Skeletal muscle satellite cell (primary cell): ENCODE measurements around the gene CDH23.

ENCODE experiments used
- H3K27me3 ChIP-seq: 2 replicates; pipeline ENCODE4 v1.7.0; 2013; ENCODE audit warnings: low read length; ENCODE audit not compliant: control insufficient read depth, insufficient read depth
- H3K36me3 ChIP-seq: 2 replicates; pipeline ENCODE4 v1.7.0; 2013; ENCODE audit warnings: mild to moderate bottlenecking, control low read depth, low read length; ENCODE audit not compliant: insufficient read depth
- H3K4me1 ChIP-seq: 2 replicates; pipeline ENCODE4 v1.7.0; 2013; ENCODE audit warnings: low read length; ENCODE audit not compliant: control insufficient read depth, insufficient read depth
- H3K4me2 ChIP-seq: 2 replicates; pipeline ENCODE4 v1.7.0; 2013; ENCODE audit warnings: mild to moderate bottlenecking, low read length
- H3K4me3 ChIP-seq: 2 replicates; pipeline ENCODE4 v1.7.0; 2013; ENCODE audit warnings: low read length
- H3K9ac ChIP-seq: 2 replicates; pipeline ENCODE4 v1.7.0; 2013; ENCODE audit warnings: mild to moderate bottlenecking, low read depth, low read length, moderate library complexity
- H3K9me3 ChIP-seq: replicated peaks from 2 replicates; pipeline ENCODE4 v1.7.0; 2013; ENCODE audit warnings: mild to moderate bottlenecking, control low read depth, low read length

CDH23 gene

DNA sequence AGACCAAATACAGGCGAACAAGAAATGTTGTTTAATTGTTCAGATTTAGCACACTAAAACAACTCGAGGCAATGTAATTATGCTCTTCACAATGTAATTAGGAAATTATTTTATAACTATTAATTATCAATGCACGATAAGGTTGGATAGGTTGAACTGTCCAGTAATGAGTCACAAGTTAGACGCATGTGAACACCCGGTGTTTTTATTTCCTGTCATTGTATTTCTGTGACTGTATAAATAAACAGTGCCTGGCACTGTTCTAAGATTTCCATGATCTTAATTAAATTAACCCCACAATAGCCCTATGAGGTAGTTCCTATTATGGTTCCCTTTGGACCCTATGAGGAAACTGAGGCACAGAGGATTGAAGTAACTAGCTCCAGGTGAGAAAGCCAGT is 296.7 kb downstream of the CDH23 start:
- no peak overlapping the region for H3K4me3 ChIP-seq
- no peaks in the 10 kb centered on the region for H3K4me1 ChIP-seq
- no peak overlapping the region for H3K4me2 ChIP-seq
- no peaks in the 10 kb centered on the region for H3K9me3 ChIP-seq
- no peak overlapping the region for H3K9ac ChIP-seq
- peaks cover 8% of the 10 kb centered on the region for H3K27me3 ChIP-seq
- H3K36me3 ChIP-seq, result no peaks in the 10 kb centered on the region

DNA sequence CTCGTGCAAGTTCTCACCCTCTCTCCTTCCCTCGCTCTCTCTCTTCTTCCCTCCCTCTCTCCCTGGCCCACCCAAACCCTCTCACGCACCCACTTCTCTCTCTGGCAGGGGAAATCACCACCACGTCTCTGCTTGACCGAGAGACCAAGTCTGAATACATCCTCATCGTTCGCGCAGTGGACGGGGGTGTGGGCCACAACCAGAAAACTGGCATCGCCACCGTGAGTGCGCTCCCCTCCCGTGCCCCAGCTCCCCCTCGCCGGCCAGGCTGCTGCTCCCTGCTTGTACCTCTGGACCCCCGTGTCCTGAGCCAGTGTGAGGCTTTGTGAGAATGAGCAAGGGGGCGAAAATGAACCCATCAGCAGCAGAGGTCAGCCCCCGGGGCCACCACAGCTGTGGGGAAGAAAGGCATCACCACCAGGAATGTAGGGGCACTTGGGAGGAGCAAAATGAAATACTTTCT is 297.4 kb downstream of the CDH23 start:
- H3K4me1 ChIP-seq, result no peaks in the 10 kb centered on the region
- no peak overlapping the region for H3K4me3 ChIP-seq
- H3K4me2 ChIP-seq, result no peak overlapping the region
- H3K36me3 ChIP-seq, result no peaks in the 10 kb centered on the region
- H3K27me3 ChIP-seq, result peaks cover 15% of the 10 kb centered on the region
- H3K9ac ChIP-seq, result no peak overlapping the region
- H3K9me3 ChIP-seq, result no peaks in the 10 kb centered on the region

DNA sequence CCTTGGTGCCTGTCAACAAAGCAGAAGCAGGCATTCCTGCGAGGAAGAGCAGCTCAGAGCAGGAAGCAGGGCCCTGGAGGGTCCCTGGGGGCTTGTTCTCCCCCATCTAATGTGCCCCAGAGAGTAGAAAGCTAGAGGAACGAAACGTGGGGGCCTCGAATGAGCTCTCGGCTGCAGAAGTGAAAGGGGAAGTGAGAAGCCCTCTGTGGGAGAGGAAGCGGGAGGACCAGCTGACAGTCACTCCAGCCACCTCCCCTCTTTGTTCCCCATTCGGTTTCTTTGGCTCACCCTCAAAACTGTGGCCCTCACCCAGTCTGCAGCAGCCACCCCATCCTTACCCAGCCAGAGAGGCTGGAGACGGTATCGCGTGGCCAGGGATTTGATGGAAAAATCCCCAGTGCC is 297.8 kb downstream of the CDH23 start:
- no peaks in the 10 kb centered on the region for H3K4me1 ChIP-seq
- no peaks in the 10 kb centered on the region for H3K9me3 ChIP-seq
- H3K9ac ChIP-seq, result no peak overlapping the region
- H3K4me3 ChIP-seq, result no peak overlapping the region
- no peak overlapping the region for H3K4me2 ChIP-seq
- no peaks in the 10 kb centered on the region for H3K36me3 ChIP-seq
- H3K27me3 ChIP-seq, result peaks cover 20% of the 10 kb centered on the region

DNA sequence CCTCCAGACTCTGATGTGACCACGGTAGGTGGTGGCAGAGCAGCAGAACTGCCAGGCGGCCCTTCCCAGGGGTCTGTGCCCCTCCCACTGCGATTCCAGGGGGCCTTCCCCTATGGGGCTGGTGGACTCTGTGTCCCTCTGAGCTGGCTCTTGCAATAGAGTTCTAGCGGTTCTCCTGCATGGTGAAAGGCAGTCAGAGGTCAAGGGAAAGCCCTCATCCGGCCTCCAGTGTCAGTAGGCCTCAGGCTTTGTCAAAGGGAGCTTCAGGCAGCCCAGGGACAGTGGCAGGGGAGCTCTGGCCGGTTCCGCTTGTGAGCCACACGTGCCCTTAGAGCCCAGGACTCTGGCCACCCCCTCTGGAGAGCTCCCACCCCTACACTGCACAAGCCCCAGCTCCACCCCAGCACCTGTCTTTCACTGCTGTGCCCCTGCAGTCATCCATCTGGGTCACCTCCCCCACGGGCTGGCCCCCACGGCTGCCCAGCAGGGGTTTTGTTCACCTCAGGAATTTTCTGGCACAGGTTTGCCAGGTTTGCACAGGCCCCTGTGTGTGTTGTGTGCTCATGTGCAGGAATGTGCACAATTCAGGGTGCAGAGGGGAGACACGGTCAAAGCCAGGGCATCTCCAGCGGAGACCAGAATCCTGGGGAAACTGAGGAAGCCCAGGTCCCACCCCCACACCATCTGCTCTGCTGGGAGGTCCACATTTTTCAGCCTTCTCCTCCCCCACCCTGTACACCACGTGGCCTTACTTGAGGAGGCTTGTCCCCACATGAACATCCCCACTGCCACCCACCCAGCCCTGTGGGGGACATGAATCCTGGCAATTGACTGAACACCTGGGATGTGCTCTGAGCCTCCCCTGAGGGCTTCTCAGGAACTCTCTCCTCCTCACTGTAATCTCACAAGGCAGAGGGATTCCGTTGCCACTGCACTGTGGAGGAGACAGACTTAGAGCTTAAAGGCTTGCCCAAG is 299.1 kb downstream of the CDH23 start:
- no peak overlapping the region for H3K4me3 ChIP-seq
- H3K4me2 ChIP-seq, result no peak overlapping the region
- H3K9ac ChIP-seq, result no peak overlapping the region
- no peaks in the 10 kb centered on the region for H3K4me1 ChIP-seq
- H3K36me3 ChIP-seq, result no peaks in the 10 kb centered on the region
- H3K27me3 ChIP-seq, result peaks cover 28% of the 10 kb centered on the region
- no peaks in the 10 kb centered on the region for H3K9me3 ChIP-seq

DNA sequence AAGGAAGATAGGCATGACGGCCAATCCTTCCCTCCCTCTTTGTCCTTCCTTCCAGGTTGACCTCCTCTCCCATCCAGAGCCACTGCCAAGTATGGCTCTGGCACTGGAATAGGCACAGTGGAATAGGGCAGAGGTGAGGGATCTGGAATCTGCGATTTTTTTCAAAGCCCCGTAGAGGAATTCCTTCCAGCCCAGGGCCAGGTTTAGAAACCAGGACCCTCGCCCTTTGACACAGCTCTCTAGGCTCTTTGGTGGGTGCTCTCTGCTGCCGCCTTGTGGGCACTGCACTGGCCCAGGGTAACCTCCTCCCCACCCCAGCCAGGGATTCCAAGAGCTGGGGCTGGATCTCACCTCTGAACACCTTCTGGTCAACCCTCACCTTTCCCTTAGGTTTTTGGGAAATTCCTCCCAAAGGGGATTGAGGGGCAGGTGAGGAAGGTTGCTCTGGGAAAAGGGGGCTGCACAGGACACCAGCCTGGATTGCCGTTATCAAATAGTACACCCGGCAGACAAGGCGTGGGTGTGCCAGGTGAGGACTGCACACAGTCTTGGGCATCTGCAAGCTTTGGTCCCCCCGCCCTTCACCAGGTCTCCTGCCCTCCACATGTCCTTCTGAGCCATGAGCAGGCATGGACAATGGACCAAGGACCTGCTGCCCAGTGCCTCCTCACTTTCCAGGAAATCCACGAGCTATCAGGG is 300.1 kb downstream of the CDH23 start:
- peaks cover 31% of the 10 kb centered on the region for H3K27me3 ChIP-seq
- H3K4me2 ChIP-seq, result no peak overlapping the region
- no peaks in the 10 kb centered on the region for H3K9me3 ChIP-seq
- H3K4me1 ChIP-seq, result no peaks in the 10 kb centered on the region
- no peaks in the 10 kb centered on the region for H3K36me3 ChIP-seq
- no peak overlapping the region for H3K4me3 ChIP-seq
- H3K9ac ChIP-seq, result no peak overlapping the region

DNA sequence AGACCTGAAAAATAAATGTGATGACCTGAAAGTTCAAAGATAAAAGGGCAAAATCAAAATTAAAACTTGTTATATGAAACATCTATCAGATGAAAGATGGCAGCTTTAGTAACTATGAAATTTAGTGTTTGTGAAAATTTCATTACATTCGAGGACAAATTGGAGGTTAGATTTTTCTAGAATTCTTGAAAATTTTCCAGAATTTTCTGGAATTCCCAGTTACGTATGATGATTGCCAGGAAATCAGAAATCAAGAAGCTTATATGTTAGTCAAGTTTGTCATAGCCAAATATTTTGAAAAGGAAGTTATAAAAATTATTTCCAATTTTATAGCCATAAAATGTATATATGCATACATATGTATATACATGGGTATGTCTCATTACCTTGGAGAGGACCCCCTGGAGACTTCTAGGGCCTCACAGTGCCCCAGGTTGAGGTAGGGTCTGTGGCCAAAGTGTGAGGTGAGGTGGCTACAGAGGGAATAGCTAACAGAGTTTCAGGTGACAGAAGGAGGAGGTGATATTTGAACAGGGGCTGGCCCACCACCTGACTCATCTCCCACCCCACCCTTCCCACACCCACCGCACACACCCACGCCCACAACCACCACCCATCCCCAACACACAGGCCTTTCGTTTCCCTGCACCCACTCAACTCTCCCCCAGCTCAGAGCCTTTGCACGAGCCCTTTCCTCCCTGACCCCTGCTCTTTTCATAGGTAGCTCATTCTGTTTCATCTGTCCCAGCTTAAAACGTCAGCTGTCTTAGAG is 301.4 kb downstream of the CDH23 start:
- H3K36me3 ChIP-seq, result no peaks in the 10 kb centered on the region
- H3K27me3 ChIP-seq, result peaks cover 35% of the 10 kb centered on the region
- no peak overlapping the region for H3K9ac ChIP-seq
- no peaks in the 10 kb centered on the region for H3K9me3 ChIP-seq
- H3K4me1 ChIP-seq, result no peaks in the 10 kb centered on the region
- H3K4me2 ChIP-seq, result no peak overlapping the region
- H3K4me3 ChIP-seq, result no peak overlapping the region

DNA sequence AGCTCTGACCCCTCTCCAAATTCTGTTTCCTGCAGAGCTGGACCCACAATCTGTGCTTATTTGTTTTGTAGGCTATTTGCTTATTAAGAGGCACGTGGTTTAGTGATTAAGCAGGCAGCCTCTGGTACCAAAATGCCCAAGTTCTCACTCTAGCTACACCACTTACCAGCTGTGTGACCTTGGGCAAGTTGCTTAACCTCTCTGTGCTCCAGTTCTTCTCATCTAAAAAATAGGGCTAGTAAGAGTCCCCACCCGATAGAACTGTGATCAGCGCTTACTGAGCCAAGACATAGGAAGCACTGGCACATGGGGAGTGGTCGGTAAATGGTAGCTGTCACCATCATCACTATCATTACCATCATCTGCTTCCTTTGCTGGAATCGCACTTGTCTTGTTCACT is 302.0 kb downstream of the CDH23 start:
- no peak overlapping the region for H3K9ac ChIP-seq
- H3K4me2 ChIP-seq, result no peak overlapping the region
- no peaks in the 10 kb centered on the region for H3K4me1 ChIP-seq
- H3K27me3 ChIP-seq, result peaks cover 40% of the 10 kb centered on the region
- no peaks in the 10 kb centered on the region for H3K36me3 ChIP-seq
- no peak overlapping the region for H3K4me3 ChIP-seq
- H3K9me3 ChIP-seq, result no peaks in the 10 kb centered on the region

DNA sequence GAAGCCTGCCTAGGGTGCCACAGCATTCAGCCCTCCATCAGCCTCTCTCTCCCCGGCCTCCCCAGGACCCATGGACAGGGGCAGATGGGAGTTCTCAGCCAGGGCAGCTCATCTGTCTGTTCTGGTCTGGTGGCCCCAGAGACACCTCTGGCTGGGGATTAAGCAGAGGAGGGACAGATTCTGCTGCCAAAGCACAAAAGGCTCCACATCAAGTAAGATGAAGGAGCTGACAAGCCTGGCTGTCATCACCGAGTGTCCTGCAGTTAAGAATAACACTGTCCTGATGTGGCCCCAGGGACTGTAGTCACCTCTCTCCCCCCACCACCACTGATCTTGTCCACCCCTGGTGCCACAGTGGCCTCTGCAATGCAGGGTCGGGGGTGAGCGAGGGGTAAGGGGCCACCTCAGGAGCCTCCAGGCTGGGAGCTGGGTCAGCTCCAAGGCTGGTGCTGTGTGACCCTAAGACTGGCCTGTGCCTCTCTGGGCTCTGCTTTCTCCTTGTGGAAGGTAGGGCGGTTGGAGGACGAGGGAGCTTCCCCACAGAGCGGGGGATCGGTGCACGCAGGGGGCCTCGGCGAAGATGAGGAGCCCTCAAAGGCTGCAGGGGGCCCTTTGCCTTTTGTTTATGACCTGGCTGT is 304.1 kb downstream of the CDH23 start:
- H3K9me3 ChIP-seq, result no peaks in the 10 kb centered on the region
- no peak overlapping the region for H3K9ac ChIP-seq
- no peak overlapping the region for H3K4me3 ChIP-seq
- no peak overlapping the region for H3K4me2 ChIP-seq
- H3K36me3 ChIP-seq, result no peaks in the 10 kb centered on the region
- H3K27me3 ChIP-seq, result peaks cover 41% of the 10 kb centered on the region
- H3K4me1 ChIP-seq, result no peaks in the 10 kb centered on the region

DNA sequence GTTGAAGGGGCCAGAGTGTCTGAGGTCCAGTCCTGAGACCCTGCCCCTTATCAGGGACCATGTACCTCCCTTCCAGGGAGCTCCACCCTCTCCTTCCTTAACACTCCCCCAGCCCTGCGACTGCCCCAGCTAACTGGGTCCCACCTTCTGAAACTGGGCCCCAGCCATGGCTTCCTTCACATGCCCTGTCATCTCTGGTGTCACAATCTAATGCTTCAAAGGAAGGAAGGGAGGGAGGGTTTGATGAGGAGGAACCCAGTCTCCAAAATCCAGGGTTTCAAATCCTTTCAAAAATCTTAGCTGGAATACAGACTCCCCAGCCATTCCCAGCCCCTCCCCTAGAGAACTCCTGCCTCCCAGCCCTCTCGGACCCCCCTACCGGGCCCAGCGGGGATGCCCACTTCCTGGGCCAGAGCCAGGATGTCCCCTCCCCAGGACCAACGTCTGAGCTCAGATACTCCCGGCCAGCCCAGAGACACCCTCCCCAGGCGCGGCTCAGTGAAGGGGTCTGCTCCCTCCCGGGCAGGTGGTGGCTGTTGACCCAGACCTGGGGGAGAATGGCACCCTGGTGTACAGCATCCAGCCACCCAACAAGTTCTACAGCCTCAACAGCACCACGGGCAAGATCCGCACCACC is 304.9 kb downstream of the CDH23 start:
- no peaks in the 10 kb centered on the region for H3K36me3 ChIP-seq
- no peak overlapping the region for H3K9ac ChIP-seq
- no peak overlapping the region for H3K4me3 ChIP-seq
- no peaks in the 10 kb centered on the region for H3K4me1 ChIP-seq
- peaks cover 41% of the 10 kb centered on the region for H3K27me3 ChIP-seq
- no peaks in the 10 kb centered on the region for H3K9me3 ChIP-seq
- H3K4me2 ChIP-seq, result no peak overlapping the region

DNA sequence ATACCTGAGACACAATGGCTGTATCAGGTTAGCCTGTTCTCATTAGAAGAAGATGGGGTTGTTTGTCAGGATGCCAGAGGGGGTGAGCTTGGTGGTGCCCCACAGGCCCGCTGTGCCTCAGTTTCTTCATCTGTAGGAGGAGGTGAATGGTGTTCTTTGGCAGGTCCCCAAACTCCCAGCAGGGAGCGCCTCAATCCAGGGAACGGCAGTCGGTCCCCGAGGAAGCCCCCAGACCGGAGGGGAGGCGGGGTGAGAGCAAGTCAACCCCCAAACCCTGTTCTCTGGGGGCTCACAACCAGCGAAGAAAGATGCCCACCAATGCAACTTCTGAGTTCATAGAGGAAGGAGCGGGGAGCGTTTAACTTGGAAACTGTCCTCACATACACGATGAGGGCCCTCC is 306.9 kb downstream of the CDH23 start:
- Histone ChIP-seq H3K9me3 (no peaks in the 10 kb centered on the region), H3K4me3 (no peak overlapping the region), H3K9ac (no peak overlapping the region), H3K27me3 (peaks cover 48% of the 10 kb centered on the region), H3K36me3 (no peaks in the 10 kb centered on the region), H3K4me1 (no peaks in the 10 kb centered on the region), H3K4me2 (no peak overlapping the region)
